HL-60 (cell line): ENCODE data around the gene MALT1.

Experiments
- GABPA ChIP-seq: IDR thresholded peaks from 2 replicates; pipeline ENCODE4 v1.6.1; 2012; ENCODE audit warnings: low read depth
- TF ChIP-seq, protein P1 (sequence below): IDR thresholded peaks from one replicate; pipeline ENCODE4 v1.5.1; 2011; ENCODE audit warnings: low read length, control low read depth, inconsistent platforms; ENCODE audit not compliant: insufficient read depth

DNA sequence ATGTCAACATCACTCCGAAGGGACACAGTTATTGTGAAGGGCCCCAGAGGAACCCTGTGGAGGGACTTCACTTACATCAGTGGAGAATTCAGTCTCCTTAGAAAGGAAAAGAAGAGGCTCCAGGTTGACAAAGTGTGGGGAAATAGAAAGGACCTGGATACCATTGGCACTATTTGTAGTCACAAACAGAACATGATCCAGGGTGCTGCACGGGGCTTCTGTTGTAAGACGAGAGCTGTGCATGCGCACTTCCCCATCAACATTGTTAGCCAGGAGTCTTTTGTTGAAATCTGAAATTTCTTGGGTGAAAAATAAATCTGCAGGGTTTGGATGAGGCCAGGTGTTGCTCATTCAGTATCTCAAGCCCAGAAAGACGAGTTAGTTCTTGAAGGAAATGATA is 40.0 kb upstream of the MALT1 start:
- TF ChIP-seq, protein P1, sequence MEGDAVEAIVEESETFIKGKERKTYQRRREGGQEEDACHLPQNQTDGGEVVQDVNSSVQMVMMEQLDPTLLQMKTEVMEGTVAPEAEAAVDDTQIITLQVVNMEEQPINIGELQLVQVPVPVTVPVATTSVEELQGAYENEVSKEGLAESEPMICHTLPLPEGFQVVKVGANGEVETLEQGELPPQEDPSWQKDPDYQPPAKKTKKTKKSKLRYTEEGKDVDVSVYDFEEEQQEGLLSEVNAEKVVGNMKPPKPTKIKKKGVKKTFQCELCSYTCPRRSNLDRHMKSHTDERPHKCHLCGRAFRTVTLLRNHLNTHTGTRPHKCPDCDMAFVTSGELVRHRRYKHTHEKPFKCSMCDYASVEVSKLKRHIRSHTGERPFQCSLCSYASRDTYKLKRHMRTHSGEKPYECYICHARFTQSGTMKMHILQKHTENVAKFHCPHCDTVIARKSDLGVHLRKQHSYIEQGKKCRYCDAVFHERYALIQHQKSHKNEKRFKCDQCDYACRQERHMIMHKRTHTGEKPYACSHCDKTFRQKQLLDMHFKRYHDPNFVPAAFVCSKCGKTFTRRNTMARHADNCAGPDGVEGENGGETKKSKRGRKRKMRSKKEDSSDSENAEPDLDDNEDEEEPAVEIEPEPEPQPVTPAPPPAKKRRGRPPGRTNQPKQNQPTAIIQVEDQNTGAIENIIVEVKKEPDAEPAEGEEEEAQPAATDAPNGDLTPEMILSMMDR, result no peak
- no peak for TF ChIP-seq GABPA
